Measurements from ENCODE around the gene TM9SF4. TPM values are rescaled to one million over a fixed set of nuclear protein-coding genes. Genes with fewer than 3 reads are reported as not detected.

The TM9SF4 gene
- polyA plus RNA-seq, 1 donor (not counting 4 experiments of a cell fraction or from before 2014, with no cell fraction given): 49.4 TPM

- H3K79me2 ChIP-seq (ENCODE audit: control insufficient read depth, insufficient read depth, low read length): peaks cover 55% of the 10 kb centered on the region
- no peak overlapping the region for H3K27ac ChIP-seq (ENCODE audit: control insufficient read depth, insufficient read depth, low read length)
- no peaks in the 10 kb centered on the region for H3K9me3 ChIP-seq (ENCODE audit: control insufficient read depth, low read depth, low read length)
- peaks cover 2% of the 10 kb centered on the region for H3K9me1 ChIP-seq (ENCODE audit: control insufficient read depth, extremely low read depth, insufficient read depth, low read length)
- dilution Hi-C loops (cut with MboI; ENCODE audit: extremely low pct_ligation_motif_present, low sequenced_read_pairs): no loop called here
- no peaks in the 10 kb centered on the region for H3K27me3 ChIP-seq (ENCODE audit: control insufficient read depth, extremely low read depth, insufficient read depth, low read length)
- H3K36me3 ChIP-seq (ENCODE audit: control insufficient read depth in 2 of 2, extremely low read depth in 1 of 2, insufficient read depth in 2 of 2, low read length in 2 of 2): peaks cover 6 to 16% of the 10 kb centered on the region in 2 experiments
- no peak for FAIRE-seq
- no peak overlapping the region for H3K4me2 ChIP-seq (ENCODE audit: control insufficient read depth, extremely low read depth, insufficient read depth, low read depth, low read length)
- H3K9ac ChIP-seq (ENCODE audit: control insufficient read depth, extremely low read depth, insufficient read depth, low read length): no peak overlapping the region
- no peak for DNase-seq (ENCODE audit: low read depth, low spot score)
- H3K4me1 ChIP-seq (ENCODE audit: control insufficient read depth, extremely low read depth, insufficient read depth, low read length): no peaks in the 10 kb centered on the region
- no peak overlapping the region for H3K4me3 ChIP-seq (ENCODE audit: control insufficient read depth in 2 of 3, extremely low read depth in 1 of 3, insufficient read depth in 2 of 3, low read depth in 1 of 3, low read length in 3 of 3)
- peaks cover 9% of the 10 kb centered on the region for H4K20me1 ChIP-seq (ENCODE audit: control insufficient read depth, extremely low read depth, insufficient read depth, low read length)
- TF ChIP-seq CTCF (optimal IDR thresholded peaks at IDR 0.05 in 1 of 3, IDR thresholded peaks at IDR 0.05 in 1 of 3, conservative IDR thresholded peaks at IDR 0.05 in 1 of 3; ENCODE audit: extremely low read depth in 1 of 3, insufficient read depth in 2 of 3, low read length in 3 of 3) (no peak), EZH2 (IDR thresholded peaks at IDR 0.05; ENCODE audit: low read length) (no peak)
- no peak overlapping the region for H2AFZ ChIP-seq (ENCODE audit: control insufficient read depth, low read length)
Observed at GRCh38 chr20:32126919-32127318, 17.4 kb downstream of the TM9SF4 start.

GRCh38 chr20:32127347-32127746, 17.8 kb downstream of the TM9SF4 start:
- Histone ChIP-seq H4K20me1 (ENCODE audit: control insufficient read depth, extremely low read depth, insufficient read depth, low read length) (peaks cover 9% of the 10 kb centered on the region), H3K9me3 (ENCODE audit: control insufficient read depth, low read depth, low read length) (no peaks in the 10 kb centered on the region), H3K27me3 (ENCODE audit: control insufficient read depth, extremely low read depth, insufficient read depth, low read length) (no peaks in the 10 kb centered on the region), H2AFZ (ENCODE audit: control insufficient read depth, low read length) (no peak overlapping the region), H3K9me1 (ENCODE audit: control insufficient read depth, extremely low read depth, insufficient read depth, low read length) (peaks cover 2% of the 10 kb centered on the region), H3K4me1 (ENCODE audit: control insufficient read depth, extremely low read depth, insufficient read depth, low read length) (no peaks in the 10 kb centered on the region), H3K4me2 (ENCODE audit: control insufficient read depth, extremely low read depth, insufficient read depth, low read depth, low read length) (no peak overlapping the region), H3K36me3 (ENCODE audit: control insufficient read depth in 2 of 2, extremely low read depth in 1 of 2, insufficient read depth in 2 of 2, low read length in 2 of 2) (peaks cover 6 to 16% of the 10 kb centered on the region in 2 experiments), H3K79me2 (ENCODE audit: control insufficient read depth, insufficient read depth, low read length) (peaks cover 59% of the 10 kb centered on the region), H3K4me3 (ENCODE audit: control insufficient read depth in 2 of 3, extremely low read depth in 1 of 3, insufficient read depth in 2 of 3, low read depth in 1 of 3, low read length in 3 of 3) (no peak overlapping the region), H3K27ac (ENCODE audit: control insufficient read depth, insufficient read depth, low read length) (no peak overlapping the region), H3K9ac (ENCODE audit: control insufficient read depth, extremely low read depth, insufficient read depth, low read length) (no peak overlapping the region)
- FAIRE-seq: no peak
- TF ChIP-seq EZH2 (IDR thresholded peaks at IDR 0.05; ENCODE audit: low read length) (no peak), CTCF (optimal IDR thresholded peaks at IDR 0.05 in 1 of 3, IDR thresholded peaks at IDR 0.05 in 1 of 3, conservative IDR thresholded peaks at IDR 0.05 in 1 of 3; ENCODE audit: extremely low read depth in 1 of 3, insufficient read depth in 2 of 3, low read length in 3 of 3) (no peak)
- no peak for DNase-seq (ENCODE audit: low read depth, low spot score)
- dilution Hi-C loops (cut with MboI; ENCODE audit: extremely low pct_ligation_motif_present, low sequenced_read_pairs): no loop called here

Measured in keratinocyte (primary cell).